Osteoblast (primary cell): Measurements from ENCODE around the gene BGN. TPM values are rescaled to one million over a fixed set of nuclear protein-coding genes. Genes with fewer than 3 reads are reported as not detected.

Source experiments
- DNase-seq: peaks from one replicate; pipeline ENCODE4 v3.0.0; 2011; ENCODE audit warnings: low spot score, mixed read lengths; ENCODE audit not compliant: insufficient read length; ENCODE audit errors: missing footprints
- H2AFZ ChIP-seq: 2 replicates; pipeline ENCODE4 v1.6.0; 2011; ENCODE audit warnings: mild to moderate bottlenecking, low read length
- H3K27ac ChIP-seq: 2 replicates; pipeline ENCODE4 v1.5.1; 2011; ENCODE audit warnings: mild to moderate bottlenecking, low read depth, low read length, moderate library complexity
- H3K27me3 ChIP-seq: 2 replicates; pipeline ENCODE4 v1.6.0; 2012; ENCODE audit warnings: mild to moderate bottlenecking, control low read depth, inconsistent platforms, low read length, moderate library complexity; ENCODE audit not compliant: insufficient read depth
- H3K36me3 ChIP-seq: 2 replicates; pipeline ENCODE4 v1.5.1; 2011; ENCODE audit warnings: mild to moderate bottlenecking, low read length, control low read depth, moderate library complexity; ENCODE audit not compliant: insufficient read depth
- H3K4me1 ChIP-seq: 2 replicates; pipeline ENCODE4 v1.5.1; 2011; ENCODE audit warnings: mild to moderate bottlenecking, low read length, control low read depth, moderate library complexity; ENCODE audit not compliant: insufficient read depth
- H3K4me2 ChIP-seq: 2 replicates; pipeline ENCODE4 v1.6.0; 2011; ENCODE audit warnings: mild to moderate bottlenecking, low read length; ENCODE audit not compliant: insufficient read depth
- H3K4me3 ChIP-seq: fragments of 200-600 bp; sonication (generic); 3 replicates; pipeline ENCODE4 v1.5.1; 2012; ENCODE audit warnings: mild to moderate bottlenecking, low read length, inconsistent platforms; ENCODE audit not compliant: insufficient read depth
- H3K79me2 ChIP-seq: 2 replicates; pipeline ENCODE4 v1.6.0; 2012; ENCODE audit warnings: mild to moderate bottlenecking, low read length, control low read depth, inconsistent platforms; ENCODE audit not compliant: insufficient read depth
- H3K9me3 ChIP-seq: 2 replicates; pipeline ENCODE4 v1.5.1; 2011; ENCODE audit warnings: low read depth, low read length, control low read depth
- H4K20me1 ChIP-seq: 2 replicates; pipeline ENCODE4 v1.6.0; 2012; ENCODE audit warnings: mild to moderate bottlenecking, low read length, control low read depth; ENCODE audit not compliant: insufficient read depth
- total RNA-seq: library from RNA; depleted of rRNA; stranded (reverse); fragments of >200 nt; gene quantifications from 2 replicates; pipeline ENCODE4 v1.2.3, GENCODE V29; 2012
- TF ChIP-seq, protein P1 (sequence below): IDR thresholded peaks from 2 replicates; pipeline ENCODE4 v1.5.1; 2011; ENCODE audit warnings: mild to moderate bottlenecking, low read depth, low read length, moderate library complexity; ENCODE audit errors: extremely low read depth

Gene BGN
- total RNA-seq, 1 donor, result 139 TPM

DNA sequence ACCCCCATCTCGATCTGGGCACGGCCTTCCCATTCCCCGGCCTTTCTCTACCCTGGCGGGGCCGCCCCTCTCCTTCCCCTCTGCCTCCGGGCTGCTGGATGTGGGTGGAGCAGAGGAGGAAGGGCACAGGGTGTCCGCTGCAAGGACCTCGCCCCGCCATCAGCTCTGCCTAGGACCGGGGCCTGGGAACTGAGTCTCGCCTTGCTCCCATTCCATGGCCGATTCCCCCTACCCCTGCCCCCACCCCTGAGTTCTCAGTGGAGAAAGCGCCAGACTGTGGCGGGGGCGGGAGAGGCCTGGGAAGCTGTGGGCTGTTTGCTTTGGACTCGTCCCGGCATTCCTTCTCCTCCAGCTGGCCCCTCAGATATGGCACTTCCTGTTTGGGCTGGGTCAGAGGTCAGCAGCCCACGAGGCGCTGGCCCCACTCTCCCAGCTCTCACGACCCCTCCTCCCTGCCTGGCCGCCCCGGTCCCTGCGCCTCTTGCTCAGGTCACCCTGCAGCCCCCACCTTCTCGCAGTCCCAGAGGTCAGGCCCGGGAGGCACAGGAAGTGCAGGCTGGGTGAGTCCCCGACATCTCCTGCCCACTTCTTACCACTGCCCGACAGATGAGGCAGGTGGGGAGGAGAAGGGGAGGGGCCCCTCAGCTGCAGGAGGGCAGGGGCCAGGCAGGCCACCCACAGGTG, 6.4 kb upstream of the BGN start:
- Histone ChIP-seq H3K36me3 (no peaks in the 10 kb centered on the region), H3K79me2 (no peaks in the 10 kb centered on the region), H3K4me1 (peaks cover 16% of the 10 kb centered on the region), H3K27me3 (no peaks in the 10 kb centered on the region), H3K9me3 (no peaks in the 10 kb centered on the region), H3K4me2 (peak overlapping the region; percentile 40), H4K20me1 (no peaks in the 10 kb centered on the region), H3K27ac (peak overlapping the region; percentile 53), H2AFZ (no peak overlapping the region), H3K4me3 (no peak overlapping the region)
- DNase-seq, result peak; percentile 98
- TF ChIP-seq, protein P1, sequence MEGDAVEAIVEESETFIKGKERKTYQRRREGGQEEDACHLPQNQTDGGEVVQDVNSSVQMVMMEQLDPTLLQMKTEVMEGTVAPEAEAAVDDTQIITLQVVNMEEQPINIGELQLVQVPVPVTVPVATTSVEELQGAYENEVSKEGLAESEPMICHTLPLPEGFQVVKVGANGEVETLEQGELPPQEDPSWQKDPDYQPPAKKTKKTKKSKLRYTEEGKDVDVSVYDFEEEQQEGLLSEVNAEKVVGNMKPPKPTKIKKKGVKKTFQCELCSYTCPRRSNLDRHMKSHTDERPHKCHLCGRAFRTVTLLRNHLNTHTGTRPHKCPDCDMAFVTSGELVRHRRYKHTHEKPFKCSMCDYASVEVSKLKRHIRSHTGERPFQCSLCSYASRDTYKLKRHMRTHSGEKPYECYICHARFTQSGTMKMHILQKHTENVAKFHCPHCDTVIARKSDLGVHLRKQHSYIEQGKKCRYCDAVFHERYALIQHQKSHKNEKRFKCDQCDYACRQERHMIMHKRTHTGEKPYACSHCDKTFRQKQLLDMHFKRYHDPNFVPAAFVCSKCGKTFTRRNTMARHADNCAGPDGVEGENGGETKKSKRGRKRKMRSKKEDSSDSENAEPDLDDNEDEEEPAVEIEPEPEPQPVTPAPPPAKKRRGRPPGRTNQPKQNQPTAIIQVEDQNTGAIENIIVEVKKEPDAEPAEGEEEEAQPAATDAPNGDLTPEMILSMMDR, result no peak

DNA sequence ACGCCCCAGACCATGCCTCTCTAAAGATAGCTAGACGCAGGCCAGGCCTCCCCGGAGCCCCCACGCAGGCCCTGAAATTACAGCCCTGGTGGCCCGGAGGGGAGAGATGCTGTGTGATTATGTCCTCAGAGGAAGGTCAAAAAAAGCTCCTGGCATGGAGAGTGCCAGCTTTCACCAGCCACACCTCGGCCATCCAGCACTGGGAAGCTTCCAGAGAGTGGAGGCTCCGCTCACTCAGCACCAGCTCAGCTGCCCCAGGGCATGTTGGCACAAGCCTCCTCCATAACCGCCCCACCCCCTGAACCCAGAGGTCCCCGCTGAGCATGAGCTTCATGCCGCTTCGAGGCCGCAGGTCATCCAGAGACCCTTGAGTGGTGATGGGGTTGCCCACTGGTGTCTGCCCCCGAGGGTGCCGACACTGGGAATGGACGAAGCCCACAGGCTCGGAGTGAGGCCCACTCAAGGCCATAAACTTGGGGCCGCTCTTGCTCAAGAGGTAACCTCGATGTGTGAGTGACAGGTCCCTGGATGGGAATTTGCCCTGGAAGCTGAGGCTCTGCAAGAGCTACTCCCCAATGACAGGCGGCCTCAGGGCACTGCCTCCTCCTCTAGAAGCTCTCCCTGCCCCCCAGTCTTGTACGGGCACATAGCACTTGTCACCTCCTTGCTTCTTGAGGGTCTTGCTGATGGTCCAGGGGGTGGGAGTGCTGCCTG, 4.4 kb upstream of the BGN start:
- Histone ChIP-seq H3K36me3 (no peaks in the 10 kb centered on the region), H3K79me2 (peaks cover 6% of the 10 kb centered on the region), H2AFZ (no peak overlapping the region), H3K27ac (no peak overlapping the region), H3K4me2 (no peak overlapping the region), H4K20me1 (no peaks in the 10 kb centered on the region), H3K9me3 (no peaks in the 10 kb centered on the region), H3K4me3 (no peak overlapping the region), H3K4me1 (peaks cover 16% of the 10 kb centered on the region), H3K27me3 (no peaks in the 10 kb centered on the region)
- DNase-seq, result no peak
- TF ChIP-seq, protein P1, result no peak

DNA sequence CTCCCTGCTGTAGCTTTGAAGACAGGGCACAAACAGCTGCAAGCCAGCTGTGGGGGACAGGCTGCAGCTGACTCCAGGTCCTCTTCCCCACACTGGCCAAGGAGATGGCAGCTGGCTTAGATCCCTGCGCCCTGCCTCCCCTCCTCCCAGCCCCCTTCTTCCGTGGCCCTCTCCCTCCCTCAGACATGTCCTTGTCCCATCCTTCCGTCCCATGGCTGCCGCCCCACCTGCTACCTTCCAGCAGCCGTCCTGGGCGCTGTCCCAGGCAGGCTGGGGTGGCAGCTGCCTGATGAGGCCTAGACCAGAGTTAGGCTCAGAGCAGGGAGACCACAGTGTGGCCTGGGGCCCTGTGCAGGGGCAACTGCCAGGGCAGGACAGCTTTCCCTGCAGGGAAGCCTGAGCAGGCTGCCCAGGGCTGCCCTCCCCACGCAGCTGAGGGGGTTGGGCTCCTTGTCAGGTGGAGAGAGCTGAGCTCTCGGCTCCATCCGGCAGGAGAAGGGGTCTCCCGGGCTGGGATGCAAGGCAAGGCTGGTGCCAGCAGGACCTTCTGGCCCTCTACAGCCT, 3.3 kb upstream of the BGN start:
- H4K20me1 ChIP-seq, result peaks cover 5% of the 10 kb centered on the region
- peaks cover 16% of the 10 kb centered on the region for H3K4me1 ChIP-seq
- H3K27ac ChIP-seq, result no peak overlapping the region
- H3K27me3 ChIP-seq, result no peaks in the 10 kb centered on the region
- H3K36me3 ChIP-seq, result no peaks in the 10 kb centered on the region
- no peak overlapping the region for H3K4me3 ChIP-seq
- H3K9me3 ChIP-seq, result no peaks in the 10 kb centered on the region
- H3K4me2 ChIP-seq, result no peak overlapping the region
- H3K79me2 ChIP-seq, result peaks cover 16% of the 10 kb centered on the region
- no peak overlapping the region for H2AFZ ChIP-seq
- no peak for DNase-seq
- TF ChIP-seq, protein P1, result no peak

DNA sequence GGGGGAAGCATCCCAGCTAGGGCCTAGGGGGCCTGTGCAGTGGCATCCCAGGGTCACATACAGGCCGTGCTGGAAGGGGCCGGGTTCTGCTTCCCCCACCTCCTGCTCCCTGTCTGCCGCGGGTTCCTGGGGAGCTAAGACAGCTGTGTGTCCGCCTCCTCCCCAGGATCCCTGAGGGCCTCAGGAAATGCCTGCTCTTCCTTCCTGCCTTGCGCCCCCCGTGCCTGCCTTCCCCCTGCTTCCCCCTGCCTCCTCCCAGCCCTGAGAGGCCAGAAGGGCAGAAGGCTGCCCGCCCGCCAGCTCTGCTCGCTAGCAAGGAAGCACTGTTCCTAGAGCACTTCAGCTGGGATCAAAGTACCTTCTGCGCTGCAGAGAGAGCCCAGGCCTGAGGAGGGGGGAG, 2.9 kb upstream of the BGN start:
- no peak overlapping the region for H3K4me2 ChIP-seq
- peaks cover 19% of the 10 kb centered on the region for H3K79me2 ChIP-seq
- H3K27me3 ChIP-seq, result no peaks in the 10 kb centered on the region
- H4K20me1 ChIP-seq, result peaks cover 7% of the 10 kb centered on the region
- TF ChIP-seq, protein P1, result no peak
- no peak for DNase-seq
- no peaks in the 10 kb centered on the region for H3K9me3 ChIP-seq
- H3K27ac ChIP-seq, result no peak overlapping the region
- no peaks in the 10 kb centered on the region for H3K36me3 ChIP-seq
- no peak overlapping the region for H2AFZ ChIP-seq
- H3K4me1 ChIP-seq, result peaks cover 16% of the 10 kb centered on the region
- H3K4me3 ChIP-seq, result no peak overlapping the region
